Thyroid gland (tissue), 4 donors: Measurements from ENCODE around the gene MRGPRE. TPM values are rescaled to one million over a fixed set of nuclear protein-coding genes. Genes with fewer than 3 reads are reported as not detected.

Source experiments
- DNase-seq, 2 donors: peaks; one replicate each; pipeline ENCODE4 v3.0.0-alpha.2; 2019
- H3K27ac ChIP-seq, 3 donors: fragments of 200-600 bp; sonication (generic); 1 replicate in 2 of 3; 2 replicates in 1 of 3; pipeline ENCODE4 v1.5.1; 2016 to 2019; ENCODE audit warnings: mild to moderate bottlenecking in 1 of 3, moderate library complexity in 1 of 3
- H3K27me3 ChIP-seq: fragments of 200-600 bp; sonication (generic); one replicate; pipeline ENCODE4 v1.5.1; 2019
- H3K36me3 ChIP-seq, 2 donors: fragments of 200-600 bp; sonication (generic); one replicate each; pipeline ENCODE4 v1.5.1; 2016 to 2019
- H3K4me1 ChIP-seq, 2 donors: fragments of 200-600 bp; sonication (generic); one replicate each; pipeline ENCODE4 v1.5.1; 2017 to 2019
- H3K4me3 ChIP-seq, 3 donors: fragments of 200-600 bp; sonication (generic); replicated peaks in 1 of 3; 1 replicate in 2 of 3; 2 replicates in 1 of 3; pipeline ENCODE4 v1.5.1; 2016; ENCODE audit warnings: mild to moderate bottlenecking in 1 of 3
- H3K9me3 ChIP-seq: fragments of 200-600 bp; sonication (generic); one replicate; pipeline ENCODE4 v1.5.1; 2017
- POLR2A ChIP-seq, 2 donors: fragments of 450-650 bp; IDR thresholded peaks; one replicate each; pipeline ENCODE4 v1.6.1; 2017; ENCODE audit warnings: antibody characterized with exemption in 2 of 2, mild to moderate bottlenecking in 2 of 2, moderate library complexity in 1 of 2
- WGBS, 2 donors: methylation state at CpG; one replicate each; pipeline ENCODE4 v1.1.5; 2017; 5-methylcytosine and 5-hydroxymethylcytosine counted together
- intact Hi-C: fragments of 100-400 bp; cut with DNase I; formaldehyde crosslinking; loops from one replicate; pipeline ENCODE4 v1.15.1; 2023
- total RNA-seq, 4 donors: library from RNA; depleted of rRNA; stranded (reverse); fragments of >200 nt; gene quantifications; one replicate each; pipeline ENCODE4 v1.2.3, GENCODE V29; 2016
- TF ChIP-seq, protein P1 (sequence below), 6 experiments: fragments of 200-600 bp in 3 of 6; fragments of 450-650 bp in 3 of 6; sonication (generic) in 3 of 6; IDR thresholded peaks; one replicate each; pipeline ENCODE4 v1.5.1; 2016 to 2019; ENCODE audit warnings: antibody characterized with exemption in 6 of 6, mild to moderate bottlenecking in 2 of 6, inconsistent platforms in 1 of 6, moderate library complexity in 1 of 6

MRGPRE gene
- total RNA-seq, 4 donors from 2014 or later = 0.39 TPM; not detected in 3

DNA sequence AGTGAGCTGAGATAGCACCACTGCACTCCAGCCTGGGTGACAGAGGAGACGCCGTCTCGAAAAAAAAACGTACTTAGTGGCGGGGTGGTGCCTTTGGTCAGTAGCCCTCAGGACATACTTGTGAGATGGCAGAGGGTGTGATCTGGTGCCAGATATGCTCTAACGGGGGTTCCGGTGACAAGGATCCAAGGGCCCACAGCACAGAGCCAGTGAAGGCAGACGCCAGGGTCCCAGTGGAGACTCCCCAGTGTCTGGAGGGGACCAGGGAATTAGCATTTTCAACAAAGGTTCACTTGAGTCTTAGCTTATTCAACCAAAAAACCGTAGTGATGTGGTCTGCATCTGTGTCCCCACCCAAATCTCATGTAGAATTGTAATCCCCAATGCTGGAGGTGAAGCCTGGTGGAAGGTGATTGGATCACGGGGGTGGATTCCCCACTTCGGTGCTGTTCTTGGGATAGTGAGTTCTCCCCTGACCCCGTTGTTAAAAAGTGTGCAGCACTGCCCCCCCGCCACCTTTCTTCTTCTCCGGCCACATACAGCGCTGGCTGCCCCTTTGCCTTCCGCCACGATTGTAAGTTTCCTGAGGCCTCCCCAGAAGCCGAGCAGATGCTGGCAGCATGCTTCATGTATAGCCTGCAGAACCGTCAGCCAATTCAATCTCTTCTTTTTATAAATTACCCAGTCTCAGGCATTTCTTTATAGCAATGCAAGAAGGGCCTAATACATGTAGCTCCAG lies 40.5 kb downstream of the MRGPRE start:
- Histone ChIP-seq H3K27me3 (no peaks in the 10 kb centered on the region), H3K4me1 (no peaks in the 10 kb centered on the region), H3K27ac (no peak overlapping the region), H3K4me3 (no peak overlapping the region), H3K36me3 (no peaks in the 10 kb centered on the region), H3K9me3 (no peaks in the 10 kb centered on the region)
- intact Hi-C loops = no loop called here
- TF ChIP-seq POLR2A (IDR thresholded peaks at IDR 0.05) = no peak
- TF ChIP-seq, protein P1, sequence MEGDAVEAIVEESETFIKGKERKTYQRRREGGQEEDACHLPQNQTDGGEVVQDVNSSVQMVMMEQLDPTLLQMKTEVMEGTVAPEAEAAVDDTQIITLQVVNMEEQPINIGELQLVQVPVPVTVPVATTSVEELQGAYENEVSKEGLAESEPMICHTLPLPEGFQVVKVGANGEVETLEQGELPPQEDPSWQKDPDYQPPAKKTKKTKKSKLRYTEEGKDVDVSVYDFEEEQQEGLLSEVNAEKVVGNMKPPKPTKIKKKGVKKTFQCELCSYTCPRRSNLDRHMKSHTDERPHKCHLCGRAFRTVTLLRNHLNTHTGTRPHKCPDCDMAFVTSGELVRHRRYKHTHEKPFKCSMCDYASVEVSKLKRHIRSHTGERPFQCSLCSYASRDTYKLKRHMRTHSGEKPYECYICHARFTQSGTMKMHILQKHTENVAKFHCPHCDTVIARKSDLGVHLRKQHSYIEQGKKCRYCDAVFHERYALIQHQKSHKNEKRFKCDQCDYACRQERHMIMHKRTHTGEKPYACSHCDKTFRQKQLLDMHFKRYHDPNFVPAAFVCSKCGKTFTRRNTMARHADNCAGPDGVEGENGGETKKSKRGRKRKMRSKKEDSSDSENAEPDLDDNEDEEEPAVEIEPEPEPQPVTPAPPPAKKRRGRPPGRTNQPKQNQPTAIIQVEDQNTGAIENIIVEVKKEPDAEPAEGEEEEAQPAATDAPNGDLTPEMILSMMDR (IDR thresholded peaks at IDR 0.05) = no peak
- no peak for DNase-seq
- 93 to 96% methylated on average over 19 of the region's 19 CpGs for WGBS, 2 donors

DNA sequence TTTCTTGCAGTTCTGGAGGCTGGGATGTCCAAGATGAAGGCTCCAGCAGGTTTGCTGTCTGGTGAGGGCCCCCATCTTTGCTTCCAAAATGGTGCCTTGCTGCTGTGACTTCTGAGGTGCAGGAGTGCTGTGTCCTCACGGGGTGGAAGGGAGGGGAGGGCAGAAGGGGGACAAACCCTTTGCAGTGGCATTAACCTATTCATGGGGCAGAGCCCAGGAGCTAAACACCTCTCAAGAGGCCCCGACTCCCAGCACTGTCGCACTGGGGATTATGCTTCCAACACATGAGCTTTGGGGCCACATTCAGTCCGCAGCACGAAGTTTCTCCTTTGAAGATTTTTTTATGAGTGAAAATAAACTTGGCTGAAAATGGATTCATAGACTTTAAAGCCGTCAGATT lies 41.6 kb downstream of the MRGPRE start:
- Histone ChIP-seq H3K27ac (no peak overlapping the region), H3K9me3 (no peaks in the 10 kb centered on the region), H3K4me3 (no peak overlapping the region), H3K27me3 (no peaks in the 10 kb centered on the region), H3K4me1 (no peaks in the 10 kb centered on the region), H3K36me3 (no peaks in the 10 kb centered on the region)
- TF ChIP-seq, protein P1 (IDR thresholded peaks at IDR 0.05) = no peak
- TF ChIP-seq POLR2A (IDR thresholded peaks at IDR 0.05) = no peak
- DNase-seq = no peak
- 82 to 84% methylated on average over 6 of the region's 6 CpGs for WGBS, 2 donors
- intact Hi-C loops = no loop called here

DNA sequence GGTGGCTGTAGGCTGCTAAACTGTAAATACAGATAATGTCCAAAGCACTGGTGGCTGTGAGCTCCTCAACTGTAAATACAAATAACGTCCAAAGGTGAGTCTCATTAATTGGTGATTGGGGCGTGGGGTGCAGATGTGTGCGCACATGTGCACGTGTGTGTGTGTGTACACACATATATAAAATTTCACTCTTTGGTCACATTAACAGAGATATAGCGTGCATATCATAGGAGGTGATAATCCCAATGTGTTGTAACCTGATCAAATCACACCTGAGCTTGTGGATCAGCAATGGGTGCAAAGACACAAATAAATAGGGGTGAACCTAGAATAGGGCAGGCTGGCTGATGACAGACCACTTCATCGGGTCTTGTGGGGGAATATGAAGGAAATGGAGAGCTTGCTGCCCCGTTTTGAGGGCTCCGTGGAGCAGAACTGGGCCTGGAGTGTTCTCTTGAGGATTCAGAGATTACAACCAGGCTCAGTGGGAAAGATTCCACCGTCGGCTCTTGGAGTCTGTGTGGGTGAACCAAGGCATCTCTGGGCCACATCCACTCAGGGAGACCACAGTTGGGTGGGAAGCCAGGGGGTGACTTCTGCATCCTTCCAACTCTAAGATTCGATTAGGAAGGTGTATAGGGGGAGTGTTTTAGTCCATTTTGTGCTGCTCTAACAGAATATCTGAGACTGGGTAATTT lies 42.2 kb downstream of the MRGPRE start:
- no peaks in the 10 kb centered on the region for H3K4me1 ChIP-seq
- H3K27ac ChIP-seq = no peak overlapping the region
- no peaks in the 10 kb centered on the region for H3K36me3 ChIP-seq
- 86 to 88% methylated on average over 11 of the region's 11 CpGs for WGBS, 2 donors
- H3K27me3 ChIP-seq = no peaks in the 10 kb centered on the region
- no peak for DNase-seq
- no peak overlapping the region for H3K4me3 ChIP-seq
- TF ChIP-seq POLR2A (IDR thresholded peaks at IDR 0.05) = no peak
- TF ChIP-seq, protein P1 (IDR thresholded peaks at IDR 0.05) = no peak
- intact Hi-C loops = no loop called here
- H3K9me3 ChIP-seq = no peaks in the 10 kb centered on the region

DNA sequence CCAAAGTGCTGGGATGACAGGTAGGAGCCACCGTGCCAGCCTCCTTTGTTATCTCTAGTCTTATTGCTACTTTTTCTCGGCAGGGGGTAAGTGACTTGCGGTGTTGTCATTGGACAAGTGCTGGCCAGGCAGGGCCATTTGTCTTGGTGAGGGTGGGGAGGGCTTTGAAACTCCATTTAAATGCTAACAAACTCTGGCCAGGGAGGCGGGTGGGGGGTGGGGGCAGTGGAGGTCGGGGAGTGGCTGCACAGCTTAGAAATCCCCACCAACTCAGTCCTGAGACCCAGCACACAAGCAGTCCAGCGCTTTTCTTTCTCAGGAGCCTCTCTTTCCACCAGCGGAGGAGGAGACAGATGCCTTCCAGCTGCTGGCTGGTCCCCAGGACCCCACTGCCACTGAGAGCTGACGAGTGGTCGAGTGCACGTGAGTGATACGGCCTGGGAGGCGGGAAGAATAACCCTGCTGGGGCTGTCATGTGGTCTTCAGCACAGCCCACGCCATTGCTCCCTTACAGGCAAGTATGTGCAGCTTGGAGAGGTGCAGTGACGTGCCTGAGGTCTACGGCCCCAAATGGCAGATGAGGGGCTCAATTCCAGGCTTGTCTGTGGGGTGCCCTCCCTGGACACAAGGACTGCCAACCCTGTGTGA lies 42.9 kb downstream of the MRGPRE start:
- intact Hi-C loops = no loop called here
- H3K4me1 ChIP-seq = no peaks in the 10 kb centered on the region
- no peaks in the 10 kb centered on the region for H3K9me3 ChIP-seq
- H3K27me3 ChIP-seq = no peaks in the 10 kb centered on the region
- WGBS, 2 donors = 35 to 67% methylated on average over 11 to 14 of the region's 15 CpGs
- no peak overlapping the region for H3K4me3 ChIP-seq
- DNase-seq = no peak
- H3K36me3 ChIP-seq = no peaks in the 10 kb centered on the region
- H3K27ac ChIP-seq = no peak overlapping the region
- TF ChIP-seq, protein P1 (IDR thresholded peaks at IDR 0.05) = no peak
- no peak for TF ChIP-seq POLR2A (IDR thresholded peaks at IDR 0.05)
